GM19372 (cell line): Measurements from ENCODE around the gene VMAC.

Source experiments
- ATAC-seq: cut with Tn5 transposase; IDR thresholded peaks from one replicate; pipeline ENCODE4 v1.9.1; 2021; ENCODE audit warnings: mild to moderate bottlenecking, low read depth, moderate library complexity; ENCODE audit not compliant: unreplicated experiment

VMAC gene

GRCh38 chr19:5903056-5903623 is 1.5 kb upstream of the VMAC start:
- no peak for ATAC-seq

GRCh38 chr19:5903624-5904351 is 884 bp upstream of the VMAC start, which contains the start of gene NDUFA11:
TSS of gene NDUFA11 (minus strand) at chr19:5903790. CDS start at chr19:5903708, 82 bp downstream.
- peak; percentile 34 for ATAC-seq

GRCh38 chr19:5905114-5905778 is 574 bp downstream of the VMAC start:
- no peak for ATAC-seq

- ATAC-seq: no peak
Observed at GRCh38 chr19:5907241-5907640, 2.6 kb downstream of the VMAC start.

- ATAC-seq: no peak
Observed at GRCh38 chr19:5908773-5909442, 4.2 kb downstream of the VMAC start.

GRCh38 chr19:5910638-5910907 is 5.9 kb downstream of the VMAC start:
- ATAC-seq: no peak

GRCh38 chr19:5911366-5911765 is 6.7 kb downstream of the VMAC start:
- no peak for ATAC-seq

GRCh38 chr19:5913739-5914357 is 9.2 kb downstream of the VMAC start, which contains the start of gene CAPS:
TSS of gene CAPS (plus strand) at chr19:5914254. CDS start at chr19:5914407, 153 bp downstream.
- no peak for ATAC-seq

GRCh38 chr19:5914358-5914774 is 9.7 kb downstream of the VMAC start:
- no peak for ATAC-seq

- no peak for ATAC-seq
Observed at GRCh38 chr19:5914946-5915781, 10.5 kb downstream of the VMAC start.

- ATAC-seq: no peak
Observed at GRCh38 chr19:5915782-5916165, 11.1 kb downstream of the VMAC start.

GRCh38 chr19:5916181-5916708 is 11.6 kb downstream of the VMAC start:
- ATAC-seq: no peak

GRCh38 chr19:5917431-5918107 is 12.9 kb downstream of the VMAC start:
- ATAC-seq: no peak

GRCh38 chr19:5918463-5919079 is 13.9 kb downstream of the VMAC start:
- no peak for ATAC-seq

- ATAC-seq: no peak
Observed at GRCh38 chr19:5921516-5922160, 17.0 kb downstream of the VMAC start.

GRCh38 chr19:5922161-5922545 is 17.5 kb downstream of the VMAC start:
- no peak for ATAC-seq

- no peak for ATAC-seq
Observed at GRCh38 chr19:5923356-5923755, 18.7 kb downstream of the VMAC start.

- no peak for ATAC-seq
Observed at GRCh38 chr19:5925830-5926427, 21.3 kb downstream of the VMAC start.
